ENCODE measurements around the gene ATG13. TPM values are rescaled to one million over a fixed set of nuclear protein-coding genes. Genes with fewer than 3 reads are reported as not detected.
A peak's percentile ranks its signal among the peaks of the same experiment; 100 is the strongest.

The ATG13 gene
- total and polyA plus RNA-seq, 2 of the 8 experiments (the other 6 are each of a cell fraction or from before 2014, with no cell fraction given) = 65.0 to 77.4 TPM

DNA sequence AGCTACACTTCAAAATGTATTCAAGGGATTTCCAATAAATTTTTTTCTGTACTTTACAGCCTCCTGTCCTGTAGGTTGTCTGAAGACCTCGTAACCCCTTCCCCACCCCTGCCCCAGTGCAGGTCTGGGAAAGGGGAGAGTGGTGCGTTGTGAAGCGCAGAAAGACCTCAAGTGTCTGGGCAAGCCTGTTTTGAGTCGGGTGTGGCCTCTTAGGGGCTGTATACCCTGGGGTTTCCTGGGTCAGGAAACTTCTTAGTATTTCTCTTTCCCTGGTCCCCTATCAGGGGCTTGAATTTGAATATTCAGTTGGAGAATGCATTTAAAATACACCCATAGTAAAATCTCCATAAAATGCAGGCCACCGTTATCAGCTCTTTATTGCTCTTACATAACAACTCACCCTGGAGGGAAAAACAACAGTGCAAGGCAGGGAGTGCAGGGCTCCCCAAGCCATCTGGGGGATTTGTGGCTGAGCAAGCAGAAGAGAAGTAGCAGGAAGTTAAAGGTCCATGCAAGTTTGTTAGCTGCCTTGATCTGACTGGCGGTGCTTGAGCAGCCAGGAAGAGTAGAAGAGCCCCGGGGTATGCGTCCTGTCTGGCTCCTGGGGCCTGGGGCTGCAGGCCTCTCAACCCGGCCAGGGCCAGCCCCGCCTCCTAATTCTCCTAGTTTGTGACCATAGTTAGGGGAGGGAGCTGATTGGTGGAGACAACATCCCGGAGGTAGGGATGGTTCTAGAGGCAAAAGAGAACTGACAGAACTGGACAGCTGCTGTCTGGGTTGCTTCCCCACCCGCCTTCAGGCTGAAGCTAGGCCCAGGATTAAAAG is 57.3 kb downstream of the ATG13 start:
- Histone ChIP-seq H3K23me2 (ENCODE audit: low read depth, low read length) (no peaks in the 10 kb centered on the region), H2AFZ (ENCODE audit: low read length) (no peak overlapping the region), H2BK120ac (replicated peaks; ENCODE audit: low read depth, low read length) (no peak overlapping the region), H3K36me3 (ENCODE audit: control insufficient read depth in 2 of 4, insufficient read depth in 4 of 4, low read length in 3 of 4) (peaks cover 6 to 28% (median 21%) of the 10 kb centered on the region in 4 experiments; a peak in 7 of 8 replicates), H2BK15ac (ENCODE audit: low read length) (no peak overlapping the region), H3K79me2 (ENCODE audit: control insufficient read depth in 1 of 2, insufficient read depth in 2 of 2, low read length in 2 of 2) (no peaks in the 10 kb centered on the region), H3K4me3 (ENCODE audit: extremely low read depth in 1 of 4, insufficient read depth in 2 of 4, low read depth in 3 of 4, low read length in 4 of 4) (no peak overlapping the region), H3K27ac (ENCODE audit: low read depth, low read length) (peak overlapping the region; percentile 30; the same call in 1 of the 2 replicates), H3K4me2 (ENCODE audit: insufficient read depth in 1 of 2, low read depth in 2 of 2, low read length in 2 of 2) (peak overlapping the region; percentile 28 to 59; a peak in 3 of 4 replicates), H3K4me1 (replicated peaks in 1 of 4; ENCODE audit: control insufficient read depth in 3 of 4, insufficient read depth in 4 of 4, low read length in 3 of 4) (peaks cover 3 to 19% (median 7%) of the 10 kb centered on the region in 4 experiments), H3K14ac (ENCODE audit: insufficient read length) (no peak overlapping the region), H2BK12ac (ENCODE audit: low read depth, low read length) (no peak overlapping the region), H3K9ac (replicated peaks in 1 of 4; ENCODE audit: extremely low read depth in 1 of 4, low read depth in 3 of 4, low read length in 3 of 4) (peak overlapping the region in 1 of 4 experiments; percentile 10; a peak in 1 of 7 replicates), H3K27me3 (replicated peaks in 1 of 4; ENCODE audit: control insufficient read depth in 3 of 4, extremely low read depth in 1 of 4, insufficient read depth in 3 of 4, low read length in 3 of 4) (no peaks in the 10 kb centered on the region), H3K79me1 (ENCODE audit: low read depth, low read length) (no peaks in the 10 kb centered on the region), H3K9me3 (ENCODE audit: insufficient read depth in 2 of 2, low read depth in 1 of 2, low read length in 1 of 2) (no peaks in the 10 kb centered on the region), H4K8ac (ENCODE audit: extremely low read depth, insufficient read depth, low read length) (no peak overlapping the region), H3K4ac (replicated peaks; ENCODE audit: insufficient read length, low read depth, low read length) (no peak overlapping the region), H4K5ac (ENCODE audit: insufficient read length, low read depth, low read length) (no peak overlapping the region), H3K18ac (ENCODE audit: extremely low read depth, low read length) (no peak overlapping the region), H3K23ac (ENCODE audit: insufficient read length) (no peak overlapping the region), H4K20me1 (replicated peaks in 1 of 2; ENCODE audit: control insufficient read depth in 1 of 2, insufficient read depth in 2 of 2, low read length in 2 of 2) (peaks cover 0 to 1% of the 10 kb centered on the region in 2 experiments), H2BK5ac (ENCODE audit: low read depth, low read length) (no peak overlapping the region), H4K91ac (replicated peaks; ENCODE audit: insufficient read length, low read length) (no peak overlapping the region), H3K56ac (replicated peaks; ENCODE audit: insufficient read length, low read depth, low read length) (no peak overlapping the region), H2AK5ac (ENCODE audit: low read depth, low read length) (no peak overlapping the region), H2BK20ac (ENCODE audit: low read length) (no peak overlapping the region)
- no peak for FAIRE-seq
- ChIA-PET POLR2A (ENCODE audit: partially characterized antibody) (interaction anchor here (0.8 to 3.3 kb wide), 6 partner anchors 9 to 95 kb away, joined by 3 to 21 read pairs (median 4); partner anchors contain the start of genes ARHGAP1 and ZNF408), CTCF (ENCODE audit: partially characterized antibody) (interaction anchor here (0.9 to 2.2 kb wide), 7 partner anchors 11 to 109 kb away, joined by 3 to 6 read pairs (median 4); no protein-coding TSS in a partner anchor)
- DNase-seq (ENCODE audit: low read depth in 1 of 2, low spot score in 2 of 2) = peak; percentile 39 to 78
- 55% methylated on average over 12 of the region's 12 CpGs; no CpG with 5 or more reads in 1 of the 2 experiments for WGBS, 2 experiments (ENCODE audit: extremely low coverage in 1 of 2, insufficient coverage in 1 of 2, insufficient read length in 1 of 2, insufficient replicate concordance in 2 of 2, low coverage in 1 of 2, low lambda C conversion rate in 2 of 2, missing lambda C conversion rate in 1 of 2)
- no peak for TF ChIP-seq CHD1 (IDR thresholded peaks at IDR 0.05; ENCODE audit: low read depth, low read length)
- peak; percentile 35 for TF ChIP-seq TAF7 (optimal IDR thresholded peaks at IDR 0.05; ENCODE audit: borderline replicate concordance, low read depth, low read length)
- TF ChIP-seq TBP (IDR thresholded peaks at IDR 0.05; ENCODE audit: low read depth, low read length) = 0 out of 2 replicates have a peak, but pooled peaks have one; percentile 24
- peak; percentile 57; the same call in 1 of the 2 replicates for TF ChIP-seq TAF1 (IDR thresholded peaks at IDR 0.05; ENCODE audit: low read depth, low read length)

Measured in H1 (cell line).